GM18517 (cell line): ENCODE results near the gene PWWP2A.
"Not testable (repeated sequence)": the region's sequence is repeated elsewhere in the genome, so short reads cannot be mapped to it uniquely, and the experiment has no call there.

Source experiments
- ATAC-seq: cut with Tn5 transposase; IDR thresholded peaks from one replicate; pipeline ENCODE4 v1.9.1; 2021; ENCODE audit warnings: mild to moderate bottlenecking, moderate library complexity; ENCODE audit not compliant: unreplicated experiment

PWWP2A gene

DNA sequence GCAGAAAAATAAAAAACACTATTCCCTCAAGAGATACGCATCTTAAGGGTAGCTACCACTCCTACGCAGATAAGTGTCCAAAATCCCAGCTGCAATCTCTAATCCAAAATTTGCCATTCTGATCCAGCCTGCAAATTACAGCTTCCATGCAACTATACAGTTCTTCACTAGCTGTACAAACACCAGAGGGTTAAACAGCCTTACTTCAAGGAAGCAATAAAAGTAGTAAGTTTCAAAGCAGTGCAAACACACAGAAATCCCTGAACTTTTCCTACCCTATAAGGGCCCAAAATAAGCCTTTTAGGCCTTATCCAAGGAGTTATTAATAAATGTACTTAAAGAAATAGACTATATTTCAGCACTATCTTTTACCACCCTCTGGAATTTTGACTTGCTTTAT lies 39.5 kb downstream of the PWWP2A start:
- no peak for ATAC-seq

- no peak for ATAC-seq
Measured at GRCh38 chr5:160076997-160077396, 42.3 kb downstream of the PWWP2A start.

GRCh38 chr5:160075073-160075472 lies 44.2 kb downstream of the PWWP2A start:
- no peak for ATAC-seq

DNA sequence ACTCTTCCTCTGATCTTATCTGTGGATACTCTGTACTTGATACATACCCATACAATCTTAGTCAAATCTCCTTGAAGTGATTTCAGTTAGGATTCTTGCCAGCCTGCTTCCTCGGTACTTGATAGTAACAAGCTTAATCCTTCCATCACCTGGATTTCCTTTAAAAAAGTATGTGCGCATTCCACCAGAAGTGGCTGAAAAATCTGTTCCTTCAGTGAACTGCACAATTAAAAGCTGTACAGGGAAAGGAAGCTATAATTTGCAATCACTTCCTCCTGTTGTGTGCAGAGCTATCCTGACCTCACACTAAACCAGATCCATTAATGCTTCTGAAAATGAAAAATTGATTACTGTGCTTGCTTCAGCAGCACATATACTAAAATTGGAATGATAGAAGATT lies 47.3 kb downstream of the PWWP2A start:
- no peak for ATAC-seq

- no peak for ATAC-seq
Measured at GRCh38 chr5:160071516-160071915, 47.7 kb downstream of the PWWP2A start.

DNA sequence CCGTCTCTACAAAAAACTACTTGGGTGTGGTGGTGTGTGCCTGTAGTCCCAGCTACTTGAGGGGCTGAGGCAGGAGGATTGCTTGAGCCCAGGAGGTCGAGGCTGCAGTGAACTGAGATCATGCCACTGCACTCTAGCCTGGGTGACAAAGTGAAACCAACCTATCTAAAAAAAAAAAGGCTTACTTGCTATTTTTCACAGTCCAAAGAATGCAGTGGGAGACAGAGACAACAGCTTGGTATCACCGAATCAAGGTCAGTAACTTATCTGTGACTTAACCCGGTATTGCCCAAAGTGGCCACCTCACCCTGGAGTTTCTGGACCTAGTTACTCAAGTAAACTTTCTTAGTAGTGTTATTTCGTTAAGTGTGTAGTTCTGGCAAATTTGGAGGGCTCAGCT lies 50.1 kb downstream of the PWWP2A start:
- ATAC-seq, result not testable (repeated sequence)

- ATAC-seq, result no peak
Measured at GRCh38 chr5:160064995-160065614, 54.1 kb downstream of the PWWP2A start.

DNA sequence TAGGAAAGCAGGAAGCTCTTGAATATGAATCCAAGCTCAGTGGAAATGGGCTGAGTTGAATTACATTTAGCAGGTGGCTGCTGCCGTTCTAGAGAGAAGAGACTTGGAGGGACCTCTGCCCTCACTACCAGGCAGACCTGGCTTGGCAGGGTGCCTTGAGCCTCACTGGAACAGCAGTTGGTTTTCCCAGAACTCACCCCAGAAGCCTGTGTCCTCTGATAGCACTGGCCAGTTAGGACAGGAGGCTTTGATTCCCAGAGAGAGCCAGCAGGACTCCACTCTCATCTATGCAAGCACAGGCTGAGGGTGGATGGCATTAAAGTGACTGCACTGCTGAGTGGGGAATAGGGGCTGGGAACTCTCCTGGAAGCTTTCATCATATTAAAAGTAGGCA lies 54.8 kb downstream of the PWWP2A start:
- no peak for ATAC-seq

DNA sequence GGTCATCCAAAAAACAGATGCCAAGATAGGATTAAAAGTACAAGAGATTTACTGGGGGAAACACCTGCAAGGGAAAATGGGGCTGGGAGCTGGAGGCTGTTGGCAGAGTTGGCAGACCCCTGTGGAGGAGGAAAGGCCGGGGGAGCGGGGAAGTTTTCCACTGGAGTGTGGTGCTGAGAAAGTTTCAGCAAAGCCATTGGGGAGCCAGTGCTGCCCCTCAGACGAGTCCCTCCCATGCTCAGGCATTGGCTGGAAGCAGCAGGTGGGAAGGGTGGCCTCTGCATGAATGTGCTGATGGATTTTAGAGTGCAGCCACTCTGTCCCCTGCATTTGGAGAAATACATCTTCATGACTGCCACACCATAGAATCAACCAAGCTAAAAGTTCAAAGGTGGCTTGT lies 57.5 kb downstream of the PWWP2A start:
- no peak for ATAC-seq

GRCh38 chr5:160060001-160060400 lies 59.2 kb downstream of the PWWP2A start:
- ATAC-seq, result no peak

DNA sequence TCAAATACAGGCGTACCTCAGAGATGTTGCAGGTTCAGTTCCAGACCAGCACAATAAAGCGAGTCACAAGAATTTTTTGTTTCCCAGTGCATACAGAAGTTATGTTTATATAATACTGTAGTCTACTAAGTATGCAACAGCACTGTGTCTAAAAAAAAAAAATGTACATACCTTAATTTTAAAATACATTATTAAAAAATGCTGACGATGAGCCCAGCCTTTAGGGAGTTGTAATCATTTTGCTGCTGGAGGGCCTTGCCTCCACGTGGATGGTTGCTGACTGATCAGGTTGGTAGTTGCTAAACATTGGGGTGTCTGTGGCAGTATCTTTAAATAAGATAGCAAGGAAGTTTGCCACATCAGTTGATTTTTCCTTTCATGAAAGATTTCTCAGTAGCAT lies 62.0 kb downstream of the PWWP2A start:
- no peak for ATAC-seq

GRCh38 chr5:160054831-160055230 lies 64.4 kb downstream of the PWWP2A start:
- ATAC-seq, result no peak

DNA sequence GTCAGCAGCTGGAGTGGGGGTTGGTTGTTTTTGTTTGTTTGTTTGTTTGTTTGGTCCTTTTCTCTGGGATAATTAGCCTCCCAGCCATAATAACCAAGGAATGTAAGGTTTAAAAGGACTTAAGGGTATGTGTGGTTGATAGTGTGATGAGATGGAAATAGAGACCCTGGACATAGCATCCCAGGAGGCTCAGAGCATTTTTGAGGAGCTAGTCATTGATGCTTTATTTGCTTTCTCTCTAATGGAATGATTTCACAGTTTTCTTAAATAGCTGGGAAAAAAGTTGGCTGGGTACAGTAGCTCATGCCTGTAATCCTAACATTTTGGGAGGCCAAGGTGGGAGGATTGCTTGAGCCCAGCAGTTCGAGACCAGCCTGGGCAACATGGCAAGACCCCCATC lies 65.2 kb downstream of the PWWP2A start:
- ATAC-seq, result no peak

DNA sequence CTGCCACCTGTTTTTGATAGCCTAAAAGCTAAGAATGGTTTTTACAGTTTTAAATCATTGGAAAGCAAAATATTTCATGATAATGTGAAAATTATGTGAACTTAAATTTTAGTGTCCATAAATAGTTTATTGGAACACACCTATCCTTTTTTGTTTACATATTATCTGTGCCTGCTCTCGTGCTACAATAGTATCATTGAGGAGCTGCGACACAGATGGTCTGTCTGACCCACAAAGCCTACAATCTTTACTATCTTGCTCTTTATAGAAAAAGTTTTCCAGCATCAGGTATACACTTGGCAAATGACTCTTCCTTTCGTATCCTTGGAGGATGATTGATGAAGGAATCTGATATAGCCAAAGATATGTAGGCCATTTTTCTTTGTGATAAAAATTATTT lies 70.2 kb downstream of the PWWP2A start:
- ATAC-seq, result no peak

- no peak for ATAC-seq
Measured at GRCh38 chr5:160048131-160048530, 71.1 kb downstream of the PWWP2A start.

GRCh38 chr5:160047423-160047822 lies 71.8 kb downstream of the PWWP2A start:
- ATAC-seq, result no peak

GRCh38 chr5:160044967-160045366 lies 74.3 kb downstream of the PWWP2A start:
- no peak for ATAC-seq

GRCh38 chr5:160044391-160044804 lies 74.9 kb downstream of the PWWP2A start:
- no peak for ATAC-seq

DNA sequence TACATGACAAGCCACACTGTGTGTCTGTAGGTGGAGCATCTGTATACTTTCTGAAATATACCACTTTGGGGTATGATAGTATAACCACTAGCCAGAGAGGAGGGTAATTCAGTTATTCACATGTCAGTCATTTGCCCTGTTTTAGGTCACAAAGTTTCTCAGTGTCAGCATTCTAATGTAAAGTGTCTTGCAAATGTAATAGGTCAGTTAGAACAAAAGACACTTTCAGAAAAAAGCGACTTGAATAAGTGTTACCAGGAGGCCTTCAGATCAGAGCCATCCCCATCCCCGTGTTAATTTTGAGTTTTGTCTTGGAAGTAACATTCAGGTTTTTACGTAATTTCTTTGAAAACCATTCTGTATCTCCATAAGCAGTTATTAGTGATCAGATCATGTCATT lies 76.6 kb downstream of the PWWP2A start:
- ATAC-seq, result no peak
